Naive thymus-derived CD4-positive, alpha-beta T cell (primary cell): ENCODE results near the gene ISOC2. TPM values are rescaled to one million over a fixed set of nuclear protein-coding genes. Genes with fewer than 3 reads are reported as not detected.
A peak's percentile ranks its signal among the peaks of the same experiment; 100 is the strongest.
"Not testable (repeated sequence)": the region's sequence is repeated elsewhere in the genome, so short reads cannot be mapped to it uniquely, and the experiment has no call there.

Source experiments
- ATAC-seq: fragments of 150-1000 bp; cut with Tn5 transposase; 2 replicates; pipeline ENCODE4 v1.10.0; 2021; ENCODE audit warnings: mild to moderate bottlenecking, moderate library complexity
- CTCF ChIA-PET: fragments of 350-600 bp; sonication (Branson Sonifier 250); formaldehyde crosslinking; loops from one replicate; lab custom pipeline; 2021; ENCODE audit warnings: antibody characterized with exemption; lab: Charles Lee
- POLR2A ChIA-PET: fragments of 350-600 bp; sonication (Branson Sonifier 250); formaldehyde crosslinking; loops from one replicate; lab custom pipeline; 2021; ENCODE audit warnings: antibody characterized with exemption, inconsistent platforms; lab: Charles Lee
- DNase-seq, 9 donors: peaks; one replicate each; pipeline versions ENCODE4 v3.0.0 to v3.0.0-alpha.2; 2020 to 2022; ENCODE audit warnings: mixed read lengths in 1 of 9
- H3K27ac ChIP-seq: one replicate; pipeline ENCODE4 v1.7.0; 2013; ENCODE audit warnings: mild to moderate bottlenecking, low read depth, low read length, moderate library complexity
- H3K27me3 ChIP-seq, 2 donors: one replicate each; pipeline ENCODE4 v1.7.0; 2013; ENCODE audit warnings: low read length in 2 of 2, mild to moderate bottlenecking in 2 of 2, moderate library complexity in 2 of 2; ENCODE audit not compliant: control insufficient read depth in 2 of 2, insufficient read depth in 2 of 2
- H3K36me3 ChIP-seq, 3 experiments: 1 replicate in 2 of 3; 2 replicates in 1 of 3; pipeline ENCODE4 v1.7.0; 2013; ENCODE audit warnings: low read length in 3 of 3, mild to moderate bottlenecking in 3 of 3, moderate library complexity in 1 of 3; ENCODE audit not compliant: insufficient read depth in 3 of 3, control insufficient read depth in 2 of 3
- H3K4me1 ChIP-seq, 2 donors: one replicate each; pipeline ENCODE4 v1.7.0; 2013; ENCODE audit warnings: low read length in 2 of 2, mild to moderate bottlenecking in 2 of 2, moderate library complexity in 1 of 2; ENCODE audit not compliant: control insufficient read depth in 2 of 2, insufficient read depth in 2 of 2
- H3K4me3 ChIP-seq: 2 replicates; pipeline ENCODE4 v1.7.0; 2013; ENCODE audit warnings: mild to moderate bottlenecking, low read length
- H3K9me3 ChIP-seq, 3 experiments: 1 replicate in 2 of 3; 2 replicates in 1 of 3; pipeline ENCODE4 v1.7.0; 2013; ENCODE audit warnings: low read length in 3 of 3; ENCODE audit not compliant: control insufficient read depth in 2 of 3
- H3K27ac Mint-ChIP-seq, 9 donors: one replicate each; pipeline ENCODE4 v1.8.0; 2020 to 2022; ENCODE audit warnings: mixed read lengths in 9 of 9, mild to moderate bottlenecking in 8 of 9, moderate library complexity in 5 of 9, inconsistent platforms in 2 of 9
- H3K27me3 Mint-ChIP-seq, 5 donors: one replicate each; pipeline ENCODE4 v1.8.0; 2021 to 2022; ENCODE audit warnings: mixed read lengths in 5 of 5, mild to moderate bottlenecking in 1 of 5
- H3K36me3 Mint-ChIP-seq, 5 donors: one replicate each; pipeline ENCODE4 v1.8.0; 2020 to 2022; ENCODE audit warnings: mixed read lengths in 5 of 5, mild to moderate bottlenecking in 3 of 5, inconsistent platforms in 1 of 5
- H3K4me1 Mint-ChIP-seq, 7 donors: one replicate each; pipeline ENCODE4 v1.8.0; 2020 to 2022; ENCODE audit warnings: mixed read lengths in 7 of 7, mild to moderate bottlenecking in 3 of 7, inconsistent platforms in 1 of 7
- H3K4me3 Mint-ChIP-seq, 10 donors: one replicate each; pipeline ENCODE4 v1.8.0; 2020 to 2022; ENCODE audit warnings: mild to moderate bottlenecking in 10 of 10, mixed read lengths in 10 of 10, moderate library complexity in 6 of 10, inconsistent platforms in 2 of 10
- H3K9me3 Mint-ChIP-seq, 11 donors: one replicate each; pipeline ENCODE4 v1.8.0; 2020 to 2022; ENCODE audit warnings: mixed read lengths in 11 of 11, mild to moderate bottlenecking in 4 of 11, inconsistent platforms in 1 of 11, moderate library complexity in 1 of 11
- intact Hi-C, 2 donors: fragments of 100-400 bp; cut with micrococcal nuclease; formaldehyde crosslinking; loops; one replicate each; pipeline ENCODE4 v1.15.1; 2023
- polyA plus RNA-seq, 2 donors: library from polyadenylated mRNA; unstranded; fragments of 300-500 nt; fragmentation: Illumina TruSeq; gene quantifications; one replicate each; pipeline ENCODE4 v1.2.3, GENCODE V29; 2021
- total RNA-seq, 6 experiments: library from RNA in 5 of 6; stranded (reverse) in 5 of 6; gene quantifications; 1 replicate in 5 of 6; 2 replicates in 1 of 6; pipeline ENCODE4 v1.2.3 and lab custom pipeline; 2021 to 2026

The ISOC2 gene
- total and polyA plus RNA-seq, 7 experiments from 2014 or later, result 5.1 to 31.2 (median 11.4) TPM

- H3K4me1 ChIP-seq, result peaks cover 16 to 29% of the 10 kb centered on the region in 2 donors
- peaks cover 7 to 40% (median 29%) of the 10 kb centered on the region in 7 donors for H3K4me1 Mint-ChIP-seq
- H3K27me3 Mint-ChIP-seq, result peaks cover 0 to 30% (median 0%) of the 10 kb centered on the region in 5 donors
- H3K27ac ChIP-seq, result peak overlapping the region; percentile 14
- H3K9me3 Mint-ChIP-seq, H3K36me3 Mint-ChIP-seq, H3K4me3 ChIP-seq, H3K27me3 ChIP-seq, H3K9me3 ChIP-seq, H3K36me3 ChIP-seq, intact Hi-C loops: not testable (repeated sequence)
- CTCF ChIA-PET, result interaction anchor here (1.0 to 1.8 kb wide), 2 partner anchors 82 to 129 kb away, joined by 3 to 4 read pairs; no protein-coding TSS in a partner anchor
- POLR2A ChIA-PET, result interaction anchor here (0.6 to 2.1 kb wide), 4 partner anchors 14 to 1264 kb away, joined by 3 to 8 read pairs (median 3); partner anchors contain the start of genes UBE2S, ZNF628 and ZNF784
- H3K4me3 Mint-ChIP-seq, result peak overlapping the region; percentile 51 to 83 (median 74)
- peak in 7 of 9 donors; percentile 36 to 55 (median 49) for DNase-seq
- peak; percentile 81 for ATAC-seq
- peak overlapping the region in 8 of 9 donors; percentile 67 to 89 (median 78) for H3K27ac Mint-ChIP-seq
These were observed 40.2 kb downstream of the ISOC2 start for GRCh38 chr19:55421281-55421680.

GRCh38 chr19:55419624-55420236 lies 41.7 kb downstream of the ISOC2 start:
- no peak for DNase-seq
- no peak for ATAC-seq
- H3K27me3 ChIP-seq, result no peaks in the 10 kb centered on the region
- peak overlapping the region in 2 of 10 donors; percentile 18 to 36 for H3K4me3 Mint-ChIP-seq
- H3K9me3 ChIP-seq, result no peaks in the 10 kb centered on the region
- intact Hi-C loops, result loop anchor here (2.0 to 10.0 kb wide), 3 partner anchors 33 to 535 kb away; no protein-coding TSS in a partner anchor
- peaks cover 7 to 40% (median 25%) of the 10 kb centered on the region in 7 donors for H3K4me1 Mint-ChIP-seq
- H3K4me3 ChIP-seq, result no peak overlapping the region
- no peaks in the 10 kb centered on the region for H3K36me3 ChIP-seq
- peak overlapping the region in 3 of 9 donors; percentile 34 to 70 (median 64) for H3K27ac Mint-ChIP-seq
- H3K27ac ChIP-seq, result no peak overlapping the region
- no peaks in the 10 kb centered on the region for H3K9me3 Mint-ChIP-seq
- peaks cover 0 to 31% (median 0%) of the 10 kb centered on the region in 5 donors for H3K27me3 Mint-ChIP-seq
- no peaks in the 10 kb centered on the region for H3K36me3 Mint-ChIP-seq
- POLR2A ChIA-PET, result interaction anchor here (1.0 to 2.1 kb wide), 2 partner anchors 11 to 12 kb away, joined by 4 to 7 read pairs; partner anchors contain the start of gene UBE2S
- CTCF ChIA-PET, result interaction anchor here (0.5 to 2.4 kb wide), 7 partner anchors 9 to 1390 kb away, joined by 3 to 11 read pairs (median 3); no protein-coding TSS in a partner anchor
- H3K4me1 ChIP-seq, result peaks cover 16 to 29% of the 10 kb centered on the region in 2 donors

- Histone ChIP-seq H3K4me1 (peaks cover 16 to 29% of the 10 kb centered on the region in 2 donors), H3K27me3 (no peaks in the 10 kb centered on the region), H3K36me3 (no peaks in the 10 kb centered on the region), H3K27ac (no peak overlapping the region), H3K4me3 (no peak overlapping the region), H3K9me3 (no peaks in the 10 kb centered on the region)
- DNase-seq, result no peak
- POLR2A ChIA-PET, result interaction anchor here (0.7 to 2.1 kb wide), 2 partner anchors 10 to 151 kb away, joined by 4 to 7 read pairs; no protein-coding TSS in a partner anchor
- Mint-ChIP-seq H3K36me3 (no peaks in the 10 kb centered on the region), H3K27ac (no peak overlapping the region), H3K4me3 (no peak overlapping the region), H3K27me3 (peaks cover 0 to 29% (median 0%) of the 10 kb centered on the region in 5 donors), H3K9me3 (no peaks in the 10 kb centered on the region), H3K4me1 (peaks cover 7 to 40% (median 23%) of the 10 kb centered on the region in 7 donors)
- intact Hi-C loops, result loop anchor here (2.0 to 10.0 kb wide), 3 partner anchors 33 to 534 kb away; no protein-coding TSS in a partner anchor
- no peak for ATAC-seq
- CTCF ChIA-PET, result interaction anchor here (0.5 to 2.4 kb wide), 8 partner anchors 85 to 278 kb away, joined by 3 to 11 read pairs (median 5); no protein-coding TSS in a partner anchor
These were observed 42.3 kb downstream of the ISOC2 start for GRCh38 chr19:55419103-55419502.

GRCh38 chr19:55418185-55418584 lies 43.3 kb downstream of the ISOC2 start:
- POLR2A ChIA-PET, result interaction anchor here (0.8 kb wide), 1 partner anchor 30 kb away, joined by 4 read pairs; no protein-coding TSS in a partner anchor
- peaks cover 0 to 24% (median 0%) of the 10 kb centered on the region in 5 donors for H3K27me3 Mint-ChIP-seq
- no peak overlapping the region for H3K27ac ChIP-seq
- no peaks in the 10 kb centered on the region for H3K36me3 Mint-ChIP-seq
- peak overlapping the region in 4 of 9 donors; percentile 7 to 90 (median 31) for H3K27ac Mint-ChIP-seq
- peak; percentile 82 for ATAC-seq
- no peaks in the 10 kb centered on the region for H3K27me3 ChIP-seq
- no peaks in the 10 kb centered on the region for H3K36me3 ChIP-seq
- H3K4me3 ChIP-seq, result no peak overlapping the region
- CTCF ChIA-PET, result interaction anchor here (0.7 to 2.4 kb wide), 6 partner anchors 11 to 138 kb away, joined by 3 to 11 read pairs (median 6); partner anchors contain the start of gene TMEM238
- H3K4me1 Mint-ChIP-seq, result peaks cover 7 to 36% (median 23%) of the 10 kb centered on the region in 7 donors
- no peaks in the 10 kb centered on the region for H3K9me3 Mint-ChIP-seq
- peak overlapping the region in 2 of 10 donors; percentile 30 to 41 for H3K4me3 Mint-ChIP-seq
- no peaks in the 10 kb centered on the region for H3K9me3 ChIP-seq
- H3K4me1 ChIP-seq, result peaks cover 16 to 29% of the 10 kb centered on the region in 2 donors
- intact Hi-C loops, result loop anchor here (1.0 to 10.0 kb wide), 7 partner anchors 34 to 533 kb away; no protein-coding TSS in a partner anchor
- DNase-seq, result peak in 8 of 9 donors; percentile 34 to 72 (median 58)

- Histone ChIP-seq H3K4me3 (no peak overlapping the region), H3K27me3 (no peaks in the 10 kb centered on the region), H3K9me3 (peaks cover 0 to 9% (median 0%) of the 10 kb centered on the region in 3 experiments), H3K4me1 (peaks cover 17 to 24% of the 10 kb centered on the region in 2 donors), H3K27ac (no peak overlapping the region), H3K36me3 (peaks cover 0 to 10% (median 0%) of the 10 kb centered on the region in 3 experiments)
- H3K4me1 Mint-ChIP-seq, result peaks cover 21 to 36% (median 26%) of the 10 kb centered on the region in 7 donors
- H3K27ac Mint-ChIP-seq, result peak overlapping the region in 1 of 9 donors; percentile 66
- peaks cover 0 to 17% (median 0%) of the 10 kb centered on the region in 5 donors for H3K27me3 Mint-ChIP-seq
- peak overlapping the region in 3 of 10 donors; percentile 28 to 74 (median 44) for H3K4me3 Mint-ChIP-seq
- peaks cover 0 to 36% (median 7%) of the 10 kb centered on the region in 5 donors for H3K36me3 Mint-ChIP-seq
- H3K9me3 Mint-ChIP-seq, result peaks cover 0 to 14% (median 4%) of the 10 kb centered on the region in 11 donors
- CTCF ChIA-PET, result interaction anchor here (0.9 kb wide), 1 partner anchor 10 kb away, joined by 4 read pairs; no protein-coding TSS in a partner anchor
- ATAC-seq, result no peak
- POLR2A ChIA-PET, result interaction anchor here (1.6 to 3.5 kb wide), 3 partner anchors 26 to 292 kb away, joined by 4 to 23 read pairs (median 8); partner anchors contain the start of gene TMEM238
- no peak for DNase-seq
- intact Hi-C loops, result loop anchor here in 1 of 2 donors (10.0 kb wide), 1 partner anchor 525 kb away; no protein-coding TSS in a partner anchor
These were observed 51.3 kb downstream of the ISOC2 start for GRCh38 chr19:55410168-55410567.

GRCh38 chr19:55409179-55409578 lies 52.3 kb downstream of the ISOC2 start:
- intact Hi-C loops, result loop anchor here (2.0 to 5.0 kb wide), 7 partner anchors 52 to 732 kb away; partner anchors contain the start of genes ISOC2 (in 1 of the 2), RDH13 (in 1 of the 2), ZNF444 (in 1 of the 2) and ZNF784 (in 1 of the 2)

More at GRCh38 chr19:55409179-55409578, 52.3 kb downstream of the ISOC2 start:
- Histone ChIP-seq H3K4me1 (peaks cover 17 to 24% of the 10 kb centered on the region in 2 donors), H3K36me3 (peaks cover 0 to 14% (median 0%) of the 10 kb centered on the region in 3 experiments)
- H3K27ac ChIP-seq, ATAC-seq, CTCF ChIA-PET, H3K4me3 ChIP-seq, H3K9me3 ChIP-seq, DNase-seq, H3K27me3 ChIP-seq: not testable (repeated sequence)
- Mint-ChIP-seq H3K9me3 (peaks cover 0 to 14% (median 4%) of the 10 kb centered on the region in 11 donors), H3K4me3 (peak overlapping the region in 9 of 10 donors; percentile 14 to 95 (median 86)), H3K36me3 (peaks cover 0 to 36% (median 7%) of the 10 kb centered on the region in 5 donors), H3K27ac (peak overlapping the region in 7 of 9 donors; percentile 59 to 100 (median 98)), H3K27me3 (peaks cover 0 to 12% (median 0%) of the 10 kb centered on the region in 5 donors), H3K4me1 (peaks cover 21 to 36% (median 26%) of the 10 kb centered on the region in 7 donors)
- POLR2A ChIA-PET, result interaction anchor here (0.8 to 3.5 kb wide), 10 partner anchors 10 to 1294 kb away, joined by 3 to 23 read pairs (median 7); partner anchors contain the start of genes HSPBP1, KMT5C, TFPT and TMEM238
